HepG2 (cell line): ENCODE results near the gene FADD. TPM values are rescaled to one million over a fixed set of nuclear protein-coding genes. Genes with fewer than 3 reads are reported as not detected.

Experiments
- ATAC-seq: fragments of 200-7000 bp; cut with Tn5 transposase; 3 replicates; pipeline ENCODE4 v1.9.1; 2020; ENCODE audit warnings: mild to moderate bottlenecking, moderate library complexity
- BruUV-seq: library from RNA; stranded (reverse); fragments of 400-500 nt; replicated peaks from 2 replicates; lab custom pipeline; 2021; lab: Mats Ljungman, UMichigan
- CTCF ChIA-PET: fragments of 300-600 bp; formaldehyde crosslinking; extraction: SDS; loops from one replicate; lab custom pipeline; 2021; ENCODE audit warnings: low total read pairs, inconsistent platforms, low intra/inter-chr PET ratio; lab: Yijun Ruan, JAX
- POLR2A ChIA-PET: fragments of 350-600 bp; sonication (Branson Sonifier 250); formaldehyde crosslinking; loops from one replicate; lab custom pipeline; 2020; ENCODE audit warnings: antibody characterized with exemption, inconsistent platforms; lab: Yijun Ruan, JAX
- DNase-seq: peaks from one replicate; pipeline ENCODE4 v3.0.0-alpha.2; 2015; ENCODE audit warnings: low spot score
- FAIRE-seq: peaks from 3 replicates; lab custom pipeline; 2011; peaks lifted over from hg19 to GRCh38; lab: Jason Lieb, UNC
- H2AFZ ChIP-seq: one replicate; pipeline ENCODE4 v1.6.1; 2011; ENCODE audit warnings: low read length, inconsistent platforms
- H3K27ac ChIP-seq: fragments of 300-600 bp; 3 replicates; pipeline ENCODE4 v1.8.0; 2011; ENCODE audit warnings: mixed run types, mild to moderate bottlenecking, mixed read lengths, low read length, inconsistent platforms; ENCODE audit not compliant: insufficient read depth; ENCODE audit errors: extremely low read length
- H3K27me3 ChIP-seq, 2 experiments: fragments of 200-600 bp in 1 of 2; 2 replicates in 1 of 2; 3 replicates in 1 of 2; pipeline versions ENCODE4 v1.6.0 to v1.8.0; 2011; ENCODE audit warnings: low read length in 2 of 2, mild to moderate bottlenecking in 2 of 2, moderate library complexity in 2 of 2, inconsistent platforms in 1 of 2; ENCODE audit not compliant: insufficient read depth in 2 of 2, control insufficient read depth in 1 of 2
- H3K36me3 ChIP-seq, 2 experiments: fragments of 200-600 bp in 1 of 2; replicated peaks in 1 of 2; 2 replicates in 1 of 2; 3 replicates in 1 of 2; pipeline versions ENCODE4 v1.5.1 to v1.8.0; 2011; ENCODE audit warnings: low read length in 2 of 2, inconsistent platforms in 1 of 2; ENCODE audit not compliant: insufficient read depth in 2 of 2, control insufficient read depth in 1 of 2
- H3K4me1 ChIP-seq: 2 replicates; pipeline ENCODE4 v1.5.1; 2012; ENCODE audit warnings: low read length, inconsistent platforms; ENCODE audit not compliant: insufficient read depth
- H3K4me2 ChIP-seq: 2 replicates; pipeline ENCODE4 v1.6.0; 2011; ENCODE audit warnings: low read depth, low read length, inconsistent platforms
- H3K4me3 ChIP-seq, 3 experiments: fragments of 200-600 bp in 1 of 3; sonication (generic), shearing (Covaris generic) in 1 of 3; replicated peaks in 1 of 3; 2 replicates each; pipeline ENCODE4 v1.5.1; 2011 to 2016; ENCODE audit warnings: low read length in 3 of 3, inconsistent platforms in 2 of 3, low read depth in 2 of 3, mild to moderate bottlenecking in 2 of 3, control low read depth in 1 of 3, mixed read lengths in 1 of 3; ENCODE audit not compliant: insufficient read depth in 1 of 3
- H3K79me2 ChIP-seq: one replicate; pipeline ENCODE4 v1.6.1; 2011; ENCODE audit warnings: low read length, inconsistent platforms; ENCODE audit not compliant: insufficient read depth
- H3K9ac ChIP-seq: 2 replicates; pipeline ENCODE4 v1.6.0; 2011; ENCODE audit warnings: mild to moderate bottlenecking, low read depth, low read length, inconsistent platforms; ENCODE audit not compliant: insufficient read depth
- H3K9me3 ChIP-seq: 2 replicates; pipeline ENCODE4 v1.5.1; 2012; ENCODE audit warnings: mild to moderate bottlenecking, low read length
- H4K20me1 ChIP-seq: 2 replicates; pipeline ENCODE4 v1.6.0; 2011; ENCODE audit warnings: inconsistent platforms, mild to moderate bottlenecking, low read length, moderate library complexity; ENCODE audit not compliant: insufficient read depth
- CREM ChIP-seq, 2 experiments: sonication (generic) in 1 of 2; formaldehyde crosslinking in 1 of 2; IDR thresholded peaks; 2 replicates each; pipeline versions ENCODE4 v1.4.0 to v1.6.1; 2016 to 2020; ENCODE audit warnings: antibody characterized with exemption in 1 of 2, mild to moderate bottlenecking in 1 of 2, missing genetic modification reagents in 1 of 2
- DNMT3B ChIP-seq: conservative IDR thresholded peaks from 2 replicates; pipeline ENCODE4 v1.6.1; 2016; ENCODE audit warnings: missing biosample characterization, control low read depth
- E2F2 ChIP-seq: sonication (generic); formaldehyde crosslinking; IDR thresholded peaks from 2 replicates; pipeline ENCODE4 v1.4.0; 2020; ENCODE audit warnings: missing genetic modification reagents, borderline replicate concordance
- FOXA3 ChIP-seq: IDR thresholded peaks from 2 replicates; pipeline ENCODE4 v1.6.1; 2016; ENCODE audit warnings: missing genetic modification reagents, missing compliant biosample characterization
- NCOA2 ChIP-seq: sonication (generic); formaldehyde crosslinking; IDR thresholded peaks from 2 replicates; pipeline ENCODE4 v1.8.0; 2022; ENCODE audit warnings: inconsistent platforms
- RAD51 ChIP-seq: fragments of 450-650 bp; IDR thresholded peaks from 2 replicates; pipeline ENCODE4 v1.6.1; 2016; ENCODE audit warnings: borderline replicate concordance
- TBP ChIP-seq: sonication (generic); formaldehyde crosslinking; IDR thresholded peaks from 2 replicates; pipeline ENCODE4 v1.5.0; 2020; ENCODE audit warnings: missing genetic modification reagents
- U2AF2 ChIP-seq: fragments of 200-400 bp; formaldehyde crosslinking; IDR thresholded peaks from 2 replicates; pipeline ENCODE4 v1.6.1; 2017; ENCODE audit warnings: low read depth, mild to moderate bottlenecking, low read length
- ZBTB26 ChIP-seq: IDR thresholded peaks from 2 replicates; pipeline ENCODE4 v1.6.1; 2016; ENCODE audit warnings: missing compliant biosample characterization, missing genetic modification reagents, borderline replicate concordance
- ZBTB37 ChIP-seq: sonication (generic); formaldehyde crosslinking; IDR thresholded peaks from 2 replicates; pipeline ENCODE4 v1.4.0; 2020; ENCODE audit warnings: mild to moderate bottlenecking, missing genetic modification reagents
- ZBTB46 ChIP-seq: sonication (generic); formaldehyde crosslinking; IDR thresholded peaks from 2 replicates; pipeline ENCODE4 v1.4.0; 2020; ENCODE audit warnings: mild to moderate bottlenecking, missing genetic modification reagents, borderline replicate concordance
- ZKSCAN8 ChIP-seq: IDR thresholded peaks from 2 replicates; pipeline ENCODE4 v1.6.1; 2016; ENCODE audit warnings: borderline replicate concordance, missing genetic modification reagents, missing compliant biosample characterization
- ZNF260 ChIP-seq: sonication (generic); formaldehyde crosslinking; IDR thresholded peaks from 2 replicates; pipeline ENCODE4 v1.4.0; 2020; ENCODE audit warnings: missing genetic modification reagents, low read depth, mild to moderate bottlenecking, borderline replicate concordance
- ZNF784 ChIP-seq: sonication (generic); formaldehyde crosslinking; IDR thresholded peaks from 2 replicates; pipeline ENCODE4 v1.5.1; 2020; ENCODE audit warnings: missing genetic modification reagents, mild to moderate bottlenecking, borderline replicate concordance
- WGBS: methylation state at CpG from one replicate; pipeline ENCODE4 v1.1.6; 2017; ENCODE audit warnings: low lambda C conversion rate; 5-methylcytosine and 5-hydroxymethylcytosine counted together
- in situ Hi-C: cut with HindIII; loops from 2 replicates; pipeline ENCODE4 v1.10.0; 2017; ENCODE audit warnings: low pct_unique_long_range_greater_than_20kb; ENCODE audit not compliant: extremely low pct_ligation_motif_present
- intact Hi-C: fragments of 100-400 bp; cut with micrococcal nuclease; formaldehyde crosslinking; loops from one replicate; pipeline ENCODE4 v1.10.0; 2022; ENCODE audit not compliant: unreplicated experiment
- polyA plus RNA-seq, 8 experiments: library from polyadenylated mRNA; depleted of rRNA in 3 of 8; stranded (reverse) in 7 of 8; unstranded in 1 of 8; fragments of >200 nt; fragmentation: Illumina TruSeq in 4 of 8; extraction: Trizol in 4 of 8; gene quantifications; 2 replicates each; pipeline versions ENCODE4 v1.2.1 to v1.2.3, GENCODE V29; 2011 to 2016; ENCODE audit warnings: low read depth in 4 of 8, missing spikeins in 1 of 8, mixed read lengths in 1 of 8; ENCODE audit not compliant: insufficient read depth in 1 of 8
- total RNA-seq, 5 experiments: library from RNA; depleted of rRNA; stranded (reverse); fragments of >200 nt; fragmentation: Illumina TruSeq; extraction: Trizol; gene quantifications; 2 replicates each; pipeline ENCODE4 v1.2.3, GENCODE V29; 2016; ENCODE audit warnings: low read depth in 1 of 5

Gene FADD
- total and polyA plus RNA-seq, 2 of the 13 experiments (the other 11 are each of a cell fraction or from before 2014, with no cell fraction given): 14.2 to 22.2 TPM

GRCh38 chr11:70206982-70207376 lies 3.9 kb downstream of the FADD start:
- no TSS peak for BruUV-seq
- Histone ChIP-seq H3K36me3 (peaks cover 9 to 23% of the 10 kb centered on the region in 2 experiments; a peak in 4 of 5 replicates), H3K79me2 (peaks cover 20% of the 10 kb centered on the region), H3K9ac (no peak overlapping the region), H3K4me2 (no peak overlapping the region), H2AFZ (no peak overlapping the region), H3K27me3 (no peaks in the 10 kb centered on the region; a peak in 1 of 5 replicates), H3K4me3 (no peak overlapping the region), H4K20me1 (peaks cover 17% of the 10 kb centered on the region; the same call in 1 of the 2 replicates)
- CTCF ChIA-PET: no interaction called here
- intact Hi-C loops (loop anchor here (10.0 kb wide), 1 partner anchor 68 kb away; the partner anchor contains the start of gene PPFIA1), in situ Hi-C loops (no loop called here)
- ATAC-seq: no peak
- TF ChIP-seq RAD51 (no peak), NCOA2 (CRISPR knock-in tag) (no peak), ZBTB26 (CRISPR knock-in tag) (no peak), ZBTB46 (CRISPR knock-in tag) (no peak), U2AF2 (no peak), FOXA3 (no peak), TBP (no peak), CREM (IDR thresholded peaks at IDR 0.05) (no peak), CREM (CRISPR knock-in tag; IDR thresholded peaks at IDR 0.05) (no peak), ZNF260 (CRISPR knock-in tag) (no peak), ZBTB37 (CRISPR knock-in tag) (no peak), E2F2 (CRISPR knock-in tag) (no peak), ZKSCAN8 (no peak), DNMT3B (CRISPR knock-in tag) (no peak), ZNF784 (CRISPR knock-in tag) (no peak)
- TF ChIP-seq, all 625 proteins: peak for 0
- DNase-seq (no peak), FAIRE-seq (no peak)
- POLR2A ChIA-PET: no interaction called here
- Histone ChIP-seq H3K4me1 (peaks cover 20% of the 10 kb centered on the region), H3K27ac (no peak overlapping the region), H3K9me3 (no peaks in the 10 kb centered on the region)
- WGBS: 99% methylated on average over 5 of the region's 6 CpGs
